ENCODE measurements around the gene PHF2.
"Not testable (repeated sequence)": the region's sequence is repeated elsewhere in the genome, so short reads cannot be mapped to it uniquely, and the experiment has no call there.

PHF2 gene

GRCh38 chr9:93671020-93671338, 94.6 kb downstream of the PHF2 start:
- H2AFZ ChIP-seq (ENCODE audit: low read depth, low read length, severe bottlenecking): no peak overlapping the region
- H3K79me2 ChIP-seq (ENCODE audit: insufficient read depth, low read length): no peaks in the 10 kb centered on the region
- no peak overlapping the region for H3K4me2 ChIP-seq (ENCODE audit: low read depth, low read length, poor library complexity, severe bottlenecking)
- no peak overlapping the region for H3K27ac ChIP-seq (ENCODE audit: low read depth, low read length)
- no peaks in the 10 kb centered on the region for H3F3A ChIP-seq (ENCODE audit: insufficient read depth)
- H3K27me3 ChIP-seq (ENCODE audit: low read length): no peaks in the 10 kb centered on the region
- H3K36me3 ChIP-seq (ENCODE audit: low read length): no peaks in the 10 kb centered on the region
- no peak overlapping the region for H3K9ac ChIP-seq (ENCODE audit: low read length)
- no peaks in the 10 kb centered on the region for H4K20me1 ChIP-seq (ENCODE audit: low read depth, low read length)
- no peaks in the 10 kb centered on the region for H3K9me3 ChIP-seq (ENCODE audit: insufficient read depth, low read length)
- no peak for TF ChIP-seq EZH2phosphoT487 (conservative IDR thresholded peaks at IDR 0.05; ENCODE audit: low read length)
- TF ChIP-seq CTCF (IDR thresholded peaks at IDR 0.05; ENCODE audit: insufficient read depth, low read length, poor library complexity, severe bottlenecking): no peak
- H3K4me3 ChIP-seq (ENCODE audit: insufficient read depth, low read length, poor library complexity, severe bottlenecking): no peak overlapping the region
- H3K9me2 ChIP-seq (replicated peaks; ENCODE audit: insufficient read depth, low read length): no peaks in the 10 kb centered on the region

GRCh38 chr9:93672330-93673020, 96.1 kb downstream of the PHF2 start:
- H3K79me2 ChIP-seq (ENCODE audit: insufficient read depth, low read length); H2AFZ ChIP-seq (ENCODE audit: low read depth, low read length, severe bottlenecking); H3K27ac ChIP-seq (ENCODE audit: low read depth, low read length); H3K9me2 ChIP-seq (replicated peaks; ENCODE audit: insufficient read depth, low read length); H3K27me3 ChIP-seq (ENCODE audit: low read length); H3K4me2 ChIP-seq (ENCODE audit: low read depth, low read length, poor library complexity, severe bottlenecking); H4K20me1 ChIP-seq (ENCODE audit: low read depth, low read length); H3K36me3 ChIP-seq (ENCODE audit: low read length); H3K4me3 ChIP-seq (ENCODE audit: insufficient read depth, low read length, poor library complexity, severe bottlenecking); H3K9ac ChIP-seq (ENCODE audit: low read length); H3K9me3 ChIP-seq (ENCODE audit: insufficient read depth, low read length); H3F3A ChIP-seq (ENCODE audit: insufficient read depth): not testable (repeated sequence)

GRCh38 chr9:93673021-93673838, 96.8 kb downstream of the PHF2 start:
- Histone ChIP-seq H2AFZ (ENCODE audit: low read depth, low read length, severe bottlenecking) (no peak overlapping the region), H3F3A (ENCODE audit: insufficient read depth) (no peaks in the 10 kb centered on the region), H3K4me3 (ENCODE audit: insufficient read depth, low read length, poor library complexity, severe bottlenecking) (no peak overlapping the region), H3K36me3 (ENCODE audit: low read length) (no peaks in the 10 kb centered on the region), H3K4me2 (ENCODE audit: low read depth, low read length, poor library complexity, severe bottlenecking) (no peak overlapping the region), H4K20me1 (ENCODE audit: low read depth, low read length) (no peaks in the 10 kb centered on the region), H3K9ac (ENCODE audit: low read length) (no peak overlapping the region), H3K27ac (ENCODE audit: low read depth, low read length) (no peak overlapping the region), H3K27me3 (ENCODE audit: low read length) (no peaks in the 10 kb centered on the region), H3K79me2 (ENCODE audit: insufficient read depth, low read length) (no peaks in the 10 kb centered on the region), H3K9me2 (replicated peaks; ENCODE audit: insufficient read depth, low read length) (no peaks in the 10 kb centered on the region), H3K9me3 (ENCODE audit: insufficient read depth, low read length) (no peaks in the 10 kb centered on the region)
- TF ChIP-seq CTCF (IDR thresholded peaks at IDR 0.05; ENCODE audit: insufficient read depth, low read length, poor library complexity, severe bottlenecking): no peak
- no peak for TF ChIP-seq EZH2phosphoT487 (conservative IDR thresholded peaks at IDR 0.05; ENCODE audit: low read length)

- H3K4me2 ChIP-seq (ENCODE audit: low read depth, low read length, poor library complexity, severe bottlenecking): no peak overlapping the region
- TF ChIP-seq CTCF (IDR thresholded peaks at IDR 0.05; ENCODE audit: insufficient read depth, low read length, poor library complexity, severe bottlenecking) (no peak), EZH2phosphoT487 (conservative IDR thresholded peaks at IDR 0.05; ENCODE audit: low read length) (no peak)
- H2AFZ ChIP-seq (ENCODE audit: low read depth, low read length, severe bottlenecking): no peak overlapping the region
- H3F3A ChIP-seq (ENCODE audit: insufficient read depth): no peaks in the 10 kb centered on the region
- no peak overlapping the region for H3K27ac ChIP-seq (ENCODE audit: low read depth, low read length)
- no peaks in the 10 kb centered on the region for H3K9me2 ChIP-seq (replicated peaks; ENCODE audit: insufficient read depth, low read length)
- no peaks in the 10 kb centered on the region for H4K20me1 ChIP-seq (ENCODE audit: low read depth, low read length)
- no peaks in the 10 kb centered on the region for H3K9me3 ChIP-seq (ENCODE audit: insufficient read depth, low read length)
- no peak overlapping the region for H3K9ac ChIP-seq (ENCODE audit: low read length)
- H3K27me3 ChIP-seq (ENCODE audit: low read length): no peaks in the 10 kb centered on the region
- H3K79me2 ChIP-seq (ENCODE audit: insufficient read depth, low read length): no peaks in the 10 kb centered on the region
- no peaks in the 10 kb centered on the region for H3K36me3 ChIP-seq (ENCODE audit: low read length)
- no peak overlapping the region for H3K4me3 ChIP-seq (ENCODE audit: insufficient read depth, low read length, poor library complexity, severe bottlenecking)
These were observed 97.5 kb downstream of the PHF2 start for GRCh38 chr9:93673839-93674334.

All from SU-DHL-6 (cell line).